PFSK-1 (cell line): ENCODE results near the gene WRAP73.

Source experiments
- FOXP2 ChIP-seq: optimal IDR thresholded peaks from 2 replicates; pipeline ENCODE3; 2011; ENCODE audit warnings: borderline replicate concordance, control low read depth, inconsistent platforms; ENCODE audit not compliant: insufficient read depth; ENCODE audit errors: extremely low read length, extremely low read depth
- POLR2AphosphoS5 ChIP-seq: IDR thresholded peaks from 2 replicates; pipeline ENCODE4 v1.6.1; 2012; ENCODE audit warnings: low read depth, mild to moderate bottlenecking, control low read depth, low read length, moderate library complexity
- REST ChIP-seq, 2 experiments: IDR thresholded peaks; 2 replicates each; pipeline versions ENCODE4 v1.6.1 to v1.8.0; 2011 to 2012; ENCODE audit warnings: low read depth in 2 of 2, low read length in 2 of 2, control low read depth in 1 of 2, inconsistent platforms in 1 of 2, mild to moderate bottlenecking in 1 of 2, moderate library complexity in 1 of 2; ENCODE audit not compliant: insufficient read depth in 1 of 2
- SIN3A ChIP-seq: IDR thresholded peaks from 2 replicates; pipeline ENCODE4 v1.6.1; 2012; ENCODE audit warnings: mild to moderate bottlenecking, low read length, moderate library complexity, borderline replicate concordance; ENCODE audit not compliant: insufficient read depth
- TAF1 ChIP-seq: IDR thresholded peaks from 2 replicates; pipeline ENCODE4 v1.6.1; 2012; ENCODE audit warnings: low read length, control low read depth, borderline replicate concordance; ENCODE audit not compliant: insufficient read depth

Gene WRAP73

GRCh38 chr1:3651026-3651929 is 1.4 kb upstream of the WRAP73 start:
- TF ChIP-seq REST (IDR thresholded peaks at IDR 0.05; ENCODE audit: insufficient read depth in 1 of 2, low read depth in 2 of 2, low read length in 2 of 2), result no peak
- no peak for TF ChIP-seq TAF1
- no peak for TF ChIP-seq SIN3A
- no peak for TF ChIP-seq POLR2AphosphoS5
- no peak for TF ChIP-seq FOXP2

GRCh38 chr1:3650248-3651025 is 534 bp upstream of the WRAP73 start:
- no peak for TF ChIP-seq REST (IDR thresholded peaks at IDR 0.05; ENCODE audit: insufficient read depth in 1 of 2, low read depth in 2 of 2, low read length in 2 of 2)
- TF ChIP-seq TAF1, result no peak
- no peak for TF ChIP-seq SIN3A
- TF ChIP-seq POLR2AphosphoS5, result no peak
- no peak for TF ChIP-seq FOXP2

- TF ChIP-seq REST (IDR thresholded peaks at IDR 0.05; ENCODE audit: insufficient read depth in 1 of 2, low read depth in 2 of 2, low read length in 2 of 2) (no peak), TAF1 (no peak), SIN3A (no peak), FOXP2 (no peak), POLR2AphosphoS5 (no peak)
These were observed 3.3 kb downstream of the WRAP73 start for GRCh38 chr1:3646596-3646995.

GRCh38 chr1:3645666-3646355 is 4.1 kb downstream of the WRAP73 start:
- no peak for TF ChIP-seq REST (IDR thresholded peaks at IDR 0.05; ENCODE audit: insufficient read depth in 1 of 2, low read depth in 2 of 2, low read length in 2 of 2)
